Peyer's patch (tissue), 4 donors: Measurements from ENCODE around the gene UBASH3B.

Source experiments
- POLR2A ChIP-seq, 2 donors: fragments of 450-650 bp; IDR thresholded peaks; one replicate each; pipeline ENCODE4 v1.5.1; 2017; ENCODE audit warnings: antibody characterized with exemption in 2 of 2, mild to moderate bottlenecking in 2 of 2, moderate library complexity in 2 of 2
- TF ChIP-seq, protein P1 (sequence below), 6 experiments: fragments of 450-650 bp in 4 of 6; fragments of 200-600 bp in 2 of 6; sonication (generic) in 1 of 6; IDR thresholded peaks; one replicate each; pipeline ENCODE4 v1.5.1; 2017 to 2019; ENCODE audit warnings: antibody characterized with exemption in 6 of 6, mild to moderate bottlenecking in 3 of 6, moderate library complexity in 1 of 6

GRCh38 chr11:122717264-122717867 is 61.8 kb downstream of the UBASH3B start:
- TF ChIP-seq POLR2A (IDR thresholded peaks at IDR 0.05): no peak
- TF ChIP-seq, protein P1, sequence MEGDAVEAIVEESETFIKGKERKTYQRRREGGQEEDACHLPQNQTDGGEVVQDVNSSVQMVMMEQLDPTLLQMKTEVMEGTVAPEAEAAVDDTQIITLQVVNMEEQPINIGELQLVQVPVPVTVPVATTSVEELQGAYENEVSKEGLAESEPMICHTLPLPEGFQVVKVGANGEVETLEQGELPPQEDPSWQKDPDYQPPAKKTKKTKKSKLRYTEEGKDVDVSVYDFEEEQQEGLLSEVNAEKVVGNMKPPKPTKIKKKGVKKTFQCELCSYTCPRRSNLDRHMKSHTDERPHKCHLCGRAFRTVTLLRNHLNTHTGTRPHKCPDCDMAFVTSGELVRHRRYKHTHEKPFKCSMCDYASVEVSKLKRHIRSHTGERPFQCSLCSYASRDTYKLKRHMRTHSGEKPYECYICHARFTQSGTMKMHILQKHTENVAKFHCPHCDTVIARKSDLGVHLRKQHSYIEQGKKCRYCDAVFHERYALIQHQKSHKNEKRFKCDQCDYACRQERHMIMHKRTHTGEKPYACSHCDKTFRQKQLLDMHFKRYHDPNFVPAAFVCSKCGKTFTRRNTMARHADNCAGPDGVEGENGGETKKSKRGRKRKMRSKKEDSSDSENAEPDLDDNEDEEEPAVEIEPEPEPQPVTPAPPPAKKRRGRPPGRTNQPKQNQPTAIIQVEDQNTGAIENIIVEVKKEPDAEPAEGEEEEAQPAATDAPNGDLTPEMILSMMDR (IDR thresholded peaks at IDR 0.05): no peak
